Omental fat pad (tissue), 4 donors: Measurements from ENCODE around the gene TEAD4. TPM values are rescaled to one million over a fixed set of nuclear protein-coding genes. Genes with fewer than 3 reads are reported as not detected.

Source experiments
- ATAC-seq: fragments of 150-250 bp; one replicate; pipeline ENCODE4 v1.9.1; 2016; ENCODE audit warnings: mild to moderate bottlenecking, moderate library complexity; ENCODE audit not compliant: low FRiP score
- DNase-seq: peaks from one replicate; pipeline ENCODE4 v3.0.0-alpha.2; 2019; ENCODE audit warnings: low spot score
- total RNA-seq, 4 donors: library from RNA; depleted of rRNA; stranded (reverse); fragments of >200 nt; gene quantifications; one replicate each; pipeline ENCODE4 v1.1.0, GENCODE V29; 2016
- TF ChIP-seq, protein P1 (sequence below), 3 donors: fragments of 450-650 bp; IDR thresholded peaks; one replicate each; pipeline ENCODE4 v1.5.1; 2016 to 2017; ENCODE audit warnings: antibody characterized with exemption in 3 of 3, mild to moderate bottlenecking in 3 of 3, moderate library complexity in 2 of 3

The TEAD4 gene
- total RNA-seq, 4 donors from 2014 or later, result 14.5 to 79.3 (median 17.0) TPM

DNA sequence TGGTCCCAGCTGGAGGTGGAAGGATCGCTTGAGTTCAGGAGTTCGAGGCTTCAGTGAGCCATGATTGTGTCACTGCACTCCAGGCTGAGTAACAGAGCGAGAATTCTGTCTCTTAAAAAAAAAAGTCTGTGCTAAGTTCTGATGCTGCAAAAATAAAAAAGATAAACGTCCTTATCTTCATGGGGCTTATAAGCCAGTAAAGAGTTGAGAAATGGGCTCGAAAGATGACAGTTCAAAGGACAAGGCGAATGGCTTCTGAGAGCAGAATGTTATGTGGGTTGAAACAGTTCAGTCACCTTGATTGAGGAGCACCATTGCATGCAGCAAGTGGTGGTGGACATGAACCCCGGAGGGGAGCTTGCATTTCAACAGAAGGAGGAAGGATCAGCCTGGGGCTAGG is 122.7 kb downstream of the TEAD4 start:
- ATAC-seq (no peak), DNase-seq (no peak)
- TF ChIP-seq, protein P1, sequence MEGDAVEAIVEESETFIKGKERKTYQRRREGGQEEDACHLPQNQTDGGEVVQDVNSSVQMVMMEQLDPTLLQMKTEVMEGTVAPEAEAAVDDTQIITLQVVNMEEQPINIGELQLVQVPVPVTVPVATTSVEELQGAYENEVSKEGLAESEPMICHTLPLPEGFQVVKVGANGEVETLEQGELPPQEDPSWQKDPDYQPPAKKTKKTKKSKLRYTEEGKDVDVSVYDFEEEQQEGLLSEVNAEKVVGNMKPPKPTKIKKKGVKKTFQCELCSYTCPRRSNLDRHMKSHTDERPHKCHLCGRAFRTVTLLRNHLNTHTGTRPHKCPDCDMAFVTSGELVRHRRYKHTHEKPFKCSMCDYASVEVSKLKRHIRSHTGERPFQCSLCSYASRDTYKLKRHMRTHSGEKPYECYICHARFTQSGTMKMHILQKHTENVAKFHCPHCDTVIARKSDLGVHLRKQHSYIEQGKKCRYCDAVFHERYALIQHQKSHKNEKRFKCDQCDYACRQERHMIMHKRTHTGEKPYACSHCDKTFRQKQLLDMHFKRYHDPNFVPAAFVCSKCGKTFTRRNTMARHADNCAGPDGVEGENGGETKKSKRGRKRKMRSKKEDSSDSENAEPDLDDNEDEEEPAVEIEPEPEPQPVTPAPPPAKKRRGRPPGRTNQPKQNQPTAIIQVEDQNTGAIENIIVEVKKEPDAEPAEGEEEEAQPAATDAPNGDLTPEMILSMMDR (IDR thresholded peaks at IDR 0.05), result no peak

GRCh38 chr12:3083241-3083920 is 124.2 kb downstream of the TEAD4 start:
- ATAC-seq (no peak), DNase-seq (no peak)
- TF ChIP-seq, protein P1 (IDR thresholded peaks at IDR 0.05), result no peak

- TF ChIP-seq, protein P1 (IDR thresholded peaks at IDR 0.05), result no peak
- DNase-seq (no peak), ATAC-seq (no peak)
These were observed 124.7 kb downstream of the TEAD4 start for GRCh38 chr12:3083921-3084347.

DNA sequence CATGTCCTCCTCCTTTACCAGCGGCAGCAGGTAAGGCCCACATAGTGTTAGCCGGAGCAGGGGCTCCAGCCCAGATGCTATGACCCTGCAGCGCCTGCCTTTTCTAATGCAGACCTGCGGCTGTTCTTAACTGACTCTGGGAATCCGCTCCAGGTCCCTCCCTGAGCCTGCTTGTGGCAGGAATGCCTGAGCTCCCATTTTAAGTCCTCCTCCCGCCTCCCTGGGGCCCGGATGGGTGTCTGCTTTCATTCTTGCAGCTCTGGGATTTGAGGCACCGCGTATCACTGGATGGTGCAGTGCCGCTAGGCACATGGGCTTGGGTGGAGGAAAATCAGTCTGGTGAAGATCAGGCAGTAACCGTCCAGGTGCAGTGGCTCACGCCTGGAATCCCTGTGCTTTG is 125.5 kb downstream of the TEAD4 start:
- no peak for DNase-seq
- TF ChIP-seq, protein P1 (IDR thresholded peaks at IDR 0.05), result no peak
- ATAC-seq, result no peak

DNA sequence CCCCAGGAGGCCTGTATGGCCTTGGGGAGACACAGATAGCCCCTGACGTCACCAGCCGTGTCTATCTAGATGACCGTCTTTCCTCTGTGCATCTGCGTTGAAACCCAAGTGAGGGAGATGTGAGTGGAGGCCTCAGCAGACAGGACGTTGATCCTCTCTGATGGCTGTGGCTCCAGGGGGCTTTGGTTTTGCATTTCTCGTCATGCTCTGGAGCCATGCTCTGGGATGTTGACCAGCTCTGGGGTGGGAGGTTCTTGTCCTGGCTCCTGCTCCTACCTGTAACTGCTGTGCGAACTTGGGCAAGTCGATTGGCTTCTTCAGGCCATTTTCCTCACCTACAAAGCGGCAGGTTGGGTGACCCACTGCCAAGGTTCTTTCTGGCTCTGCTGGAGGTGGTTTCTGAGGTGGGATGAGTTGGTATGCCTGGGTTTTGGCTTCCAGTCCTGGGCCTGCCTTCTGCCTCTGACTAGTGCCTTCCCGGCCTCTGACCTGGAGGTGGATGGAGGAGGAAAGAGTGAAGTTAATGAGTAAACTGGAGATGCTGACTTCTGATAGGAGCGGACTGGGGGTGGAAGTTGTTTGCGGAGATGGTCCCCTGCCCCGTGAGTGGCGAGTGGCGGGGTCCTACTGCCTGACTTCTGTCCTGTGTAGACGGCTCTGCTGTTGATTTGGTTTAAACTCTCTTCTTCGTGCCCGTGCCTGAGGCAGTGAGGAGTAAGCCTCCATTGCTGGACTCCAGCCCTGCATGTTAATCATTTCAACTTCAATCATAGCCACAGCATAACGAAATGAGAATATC is 126.3 kb downstream of the TEAD4 start:
- DNase-seq (no peak), ATAC-seq (no peak)
- TF ChIP-seq, protein P1 (IDR thresholded peaks at IDR 0.05), result no peak

DNA sequence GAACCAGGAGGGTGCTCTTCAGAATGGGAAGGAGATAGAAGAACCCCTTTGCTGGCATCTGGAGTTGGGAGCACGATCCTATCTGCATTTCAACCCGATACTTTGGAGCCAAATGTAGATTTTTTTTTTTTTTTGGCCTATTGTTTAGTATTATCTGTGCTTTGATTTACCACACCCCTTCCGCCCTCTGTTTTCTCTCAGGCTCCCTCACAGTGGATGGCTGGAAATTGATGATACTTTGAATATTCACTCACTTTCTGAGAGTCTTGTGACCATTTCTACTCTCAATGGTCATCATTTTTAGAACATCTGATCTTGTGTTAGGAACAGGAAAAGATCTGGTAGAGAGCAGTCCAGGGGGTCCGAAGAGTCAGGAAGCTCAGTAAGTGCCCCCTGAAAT is 127.0 kb downstream of the TEAD4 start:
- DNase-seq (no peak), ATAC-seq (no peak)
- TF ChIP-seq, protein P1 (IDR thresholded peaks at IDR 0.05), result no peak
